OCI-LY7 (cell line): ENCODE data around the gene PHYKPL. TPM values are rescaled to one million over a fixed set of nuclear protein-coding genes. Genes with fewer than 3 reads are reported as not detected.
"Not testable (repeated sequence)": the region's sequence is repeated elsewhere in the genome, so short reads cannot be mapped to it uniquely, and the experiment has no call there.

Experiments
- BruUV-seq: library from RNA; stranded (reverse); fragments of 400-500 nt; replicated peaks from 2 replicates; lab custom pipeline; 2021; lab: Mats Ljungman, UMichigan
- CTCF ChIA-PET: fragments of 300-600 bp; sonication (Branson Sonifier 250); formaldehyde crosslinking; loops from one replicate; lab custom pipeline; 2022; ENCODE audit warnings: antibody characterized with exemption; ENCODE audit not compliant: unreplicated experiment; lab: Charles Lee
- POLR2A ChIA-PET: fragments of 300-600 bp; sonication (Branson Sonifier 250); formaldehyde crosslinking; loops from one replicate; lab custom pipeline; 2022; ENCODE audit warnings: antibody characterized with exemption; lab: Charles Lee
- DNase-seq: peaks from one replicate; pipeline ENCODE4 v3.0.0-alpha.2; 2015; ENCODE audit warnings: low spot score
- H2AFZ ChIP-seq: fragments of 200-600 bp; sonication (generic), shearing (Covaris generic); 2 replicates; pipeline ENCODE4 v1.6.1; 2014; ENCODE audit warnings: mild to moderate bottlenecking, antibody characterized with exemption, low read length, moderate library complexity
- H3K27ac ChIP-seq: fragments of 200-600 bp; sonication (generic); 2 replicates; pipeline ENCODE4 v1.5.1; 2014; ENCODE audit warnings: mixed run types, low read depth, mild to moderate bottlenecking, moderate library complexity, low read length, inconsistent platforms; ENCODE audit not compliant: poor library complexity, severe bottlenecking
- H3K36me3 ChIP-seq: fragments of 200-600 bp; sonication (generic); 2 replicates; pipeline ENCODE4 v1.6.1; 2014; ENCODE audit warnings: mild to moderate bottlenecking, antibody characterized with exemption, low read length, moderate library complexity, mixed read lengths; ENCODE audit not compliant: insufficient read depth
- H3K4me1 ChIP-seq: fragments of 200-600 bp; sonication (generic); 2 replicates; pipeline ENCODE4 v1.5.1; 2014; ENCODE audit warnings: mild to moderate bottlenecking, low read length; ENCODE audit not compliant: insufficient read depth, poor library complexity, severe bottlenecking
- H3K4me2 ChIP-seq: fragments of 200-600 bp; sonication (generic); 2 replicates; pipeline ENCODE4 v1.6.1; 2014; ENCODE audit warnings: mild to moderate bottlenecking, low read length
- H3K4me3 ChIP-seq: fragments of 200-600 bp; sonication (generic); 2 replicates; pipeline ENCODE4 v1.5.1; 2014; ENCODE audit warnings: mild to moderate bottlenecking, low read depth, low read length; ENCODE audit not compliant: poor library complexity, severe bottlenecking
- H3K79me2 ChIP-seq: fragments of 200-600 bp; sonication (generic); 2 replicates; pipeline ENCODE4 v1.6.1; 2016; ENCODE audit warnings: low read depth, mild to moderate bottlenecking, low read length, moderate library complexity, mixed read lengths; ENCODE audit not compliant: insufficient read depth
- H3K9me2 ChIP-seq: fragments of 200-600 bp; sonication (generic); 2 replicates; pipeline ENCODE4 v1.6.1; 2016; ENCODE audit warnings: mild to moderate bottlenecking, low read length, mixed read lengths; ENCODE audit not compliant: insufficient read depth
- H3K9me3 ChIP-seq: fragments of 200-600 bp; sonication (generic); 2 replicates; pipeline ENCODE4 v1.6.1; 2014; ENCODE audit warnings: mild to moderate bottlenecking, mixed run types, low read length, mixed read lengths
- H4K20me1 ChIP-seq: fragments of 200-600 bp; sonication (generic); 2 replicates; pipeline ENCODE4 v1.6.1; 2014; ENCODE audit warnings: mild to moderate bottlenecking, antibody characterized with exemption, low read length, moderate library complexity, mixed read lengths; ENCODE audit not compliant: insufficient read depth
- EZH2phosphoT487 ChIP-seq: fragments of 200-600 bp; sonication (generic); IDR thresholded peaks from 2 replicates; pipeline ENCODE4 v1.6.1; 2018; ENCODE audit warnings: low read depth, borderline replicate concordance, mild to moderate bottlenecking, mixed run types, antibody characterized with exemption, low read length, moderate library complexity, mixed read lengths
- intact Hi-C: fragments of 100-400 bp; cut with micrococcal nuclease; formaldehyde crosslinking; loops from one replicate; pipeline ENCODE4 v1.10.0; 2022; ENCODE audit not compliant: unreplicated experiment
- total RNA-seq, 2 experiments: library from RNA; depleted of rRNA in 1 of 2; stranded (reverse); fragments of >200 nt in 1 of 2; shearing (Covaris generic) in 1 of 2; gene quantifications; 2 replicates each; pipeline ENCODE4 v1.2.3, GENCODE V29; 2014 to 2022
- TF ChIP-seq, protein P1 (sequence below): fragments of 200-600 bp; sonication (generic); conservative IDR thresholded peaks from 2 replicates; pipeline ENCODE4 v1.5.1; 2014; ENCODE audit warnings: mild to moderate bottlenecking, antibody characterized with exemption, low read length, moderate library complexity, mixed read lengths

PHYKPL gene
- total RNA-seq, 2 experiments from 2014 or later: 86.3 to 146 TPM

GRCh38 chr5:178259623-178260536 lies 27.3 kb upstream of the PHYKPL start:
- H3K36me3 ChIP-seq: no peaks in the 10 kb centered on the region
- H2AFZ ChIP-seq: no peak overlapping the region
- H3K9me3 ChIP-seq: no peaks in the 10 kb centered on the region
- no peaks in the 10 kb centered on the region for H3K79me2 ChIP-seq
- no peak for DNase-seq
- intact Hi-C loops: no loop called here
- no peak overlapping the region for H3K4me3 ChIP-seq
- peaks cover 5% of the 10 kb centered on the region for H3K4me1 ChIP-seq
- TF ChIP-seq EZH2phosphoT487: no peak
- TF ChIP-seq, protein P1, sequence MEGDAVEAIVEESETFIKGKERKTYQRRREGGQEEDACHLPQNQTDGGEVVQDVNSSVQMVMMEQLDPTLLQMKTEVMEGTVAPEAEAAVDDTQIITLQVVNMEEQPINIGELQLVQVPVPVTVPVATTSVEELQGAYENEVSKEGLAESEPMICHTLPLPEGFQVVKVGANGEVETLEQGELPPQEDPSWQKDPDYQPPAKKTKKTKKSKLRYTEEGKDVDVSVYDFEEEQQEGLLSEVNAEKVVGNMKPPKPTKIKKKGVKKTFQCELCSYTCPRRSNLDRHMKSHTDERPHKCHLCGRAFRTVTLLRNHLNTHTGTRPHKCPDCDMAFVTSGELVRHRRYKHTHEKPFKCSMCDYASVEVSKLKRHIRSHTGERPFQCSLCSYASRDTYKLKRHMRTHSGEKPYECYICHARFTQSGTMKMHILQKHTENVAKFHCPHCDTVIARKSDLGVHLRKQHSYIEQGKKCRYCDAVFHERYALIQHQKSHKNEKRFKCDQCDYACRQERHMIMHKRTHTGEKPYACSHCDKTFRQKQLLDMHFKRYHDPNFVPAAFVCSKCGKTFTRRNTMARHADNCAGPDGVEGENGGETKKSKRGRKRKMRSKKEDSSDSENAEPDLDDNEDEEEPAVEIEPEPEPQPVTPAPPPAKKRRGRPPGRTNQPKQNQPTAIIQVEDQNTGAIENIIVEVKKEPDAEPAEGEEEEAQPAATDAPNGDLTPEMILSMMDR: no peak
- BruUV-seq: no TSS peak
- no peak overlapping the region for H3K27ac ChIP-seq
- H3K9me2 ChIP-seq: no peaks in the 10 kb centered on the region
- no peak overlapping the region for H3K4me2 ChIP-seq
- CTCF ChIA-PET: no interaction called here
- POLR2A ChIA-PET: interaction anchor here (1.1 to 1.3 kb wide), 2 partner anchors 8 to 10 kb away, joined by 3 to 4 read pairs; no protein-coding TSS in a partner anchor
- H4K20me1 ChIP-seq: no peaks in the 10 kb centered on the region

DNA sequence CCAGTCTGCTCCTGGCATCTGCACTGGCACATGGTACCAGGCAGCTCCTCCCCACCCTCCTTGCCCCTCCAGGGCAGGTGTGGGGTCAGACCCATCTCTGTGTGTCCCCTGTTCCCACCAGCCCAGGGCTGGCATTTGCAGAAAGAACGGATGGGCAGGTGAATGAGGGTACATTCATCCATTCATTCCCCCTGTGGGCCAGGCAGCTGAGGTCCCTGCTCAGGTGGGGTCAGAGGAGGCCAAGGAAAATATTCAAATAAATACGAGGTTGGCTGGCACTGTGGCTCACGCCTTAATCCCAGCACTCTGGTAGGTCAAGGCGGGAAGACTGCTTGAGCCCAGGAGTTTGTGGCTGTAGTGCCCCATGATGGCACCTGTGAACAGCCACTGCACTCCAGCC lies 25.0 kb upstream of the PHYKPL start:
- Histone ChIP-seq H3K79me2 (no peaks in the 10 kb centered on the region), H4K20me1 (no peaks in the 10 kb centered on the region), H3K9me3 (no peaks in the 10 kb centered on the region), H2AFZ (no peak overlapping the region), H3K4me2 (no peak overlapping the region), H3K4me3 (no peak overlapping the region), H3K4me1 (peaks cover 6% of the 10 kb centered on the region), H3K9me2 (no peaks in the 10 kb centered on the region), H3K36me3 (no peaks in the 10 kb centered on the region), H3K27ac (no peak overlapping the region)
- POLR2A ChIA-PET: no interaction called here
- CTCF ChIA-PET: interaction anchor here (0.6 kb wide), 1 partner anchor 1691 kb away, joined by 4 read pairs; no protein-coding TSS in a partner anchor
- no peak for TF ChIP-seq EZH2phosphoT487
- TF ChIP-seq, protein P1: no peak
- no peak for DNase-seq
- no TSS peak for BruUV-seq
- intact Hi-C loops: no loop called here

DNA sequence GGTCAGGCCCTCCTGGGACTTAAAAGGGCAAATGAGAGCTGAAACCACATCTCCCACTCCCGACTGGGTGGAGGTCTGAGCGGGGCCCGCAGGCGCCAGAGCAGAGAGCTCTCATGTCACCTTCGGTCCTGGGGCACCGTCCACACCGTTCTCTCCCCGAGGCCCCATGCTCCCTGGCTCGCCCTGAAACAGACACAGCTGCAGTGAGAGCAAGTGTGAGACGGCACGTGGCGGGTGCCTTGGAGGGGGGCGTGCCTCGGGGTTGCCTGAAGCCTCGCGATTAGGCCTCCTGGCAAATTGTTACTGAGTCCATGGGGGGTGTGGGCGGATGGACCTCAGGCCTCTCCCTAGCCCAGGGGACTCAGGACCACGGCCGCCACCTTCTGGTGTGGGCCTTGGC lies 24.1 kb upstream of the PHYKPL start:
- Histone ChIP-seq H3K9me2 (no peaks in the 10 kb centered on the region), H3K4me1 (peaks cover 13% of the 10 kb centered on the region), H3K36me3 (no peaks in the 10 kb centered on the region), H4K20me1 (no peaks in the 10 kb centered on the region), H3K4me3 (no peak overlapping the region), H3K9me3 (no peaks in the 10 kb centered on the region), H3K27ac (no peak overlapping the region), H3K4me2 (no peak overlapping the region), H2AFZ (no peak overlapping the region), H3K79me2 (no peaks in the 10 kb centered on the region)
- intact Hi-C loops: no loop called here
- TF ChIP-seq, protein P1: no peak
- TF ChIP-seq EZH2phosphoT487: no peak
- no TSS peak for BruUV-seq
- ChIA-PET CTCF (no interaction called here), POLR2A (interaction anchor here (0.6 kb wide), 1 partner anchor 1326 kb away, joined by 3 read pairs; no protein-coding TSS in a partner anchor)
- DNase-seq: no peak

DNA sequence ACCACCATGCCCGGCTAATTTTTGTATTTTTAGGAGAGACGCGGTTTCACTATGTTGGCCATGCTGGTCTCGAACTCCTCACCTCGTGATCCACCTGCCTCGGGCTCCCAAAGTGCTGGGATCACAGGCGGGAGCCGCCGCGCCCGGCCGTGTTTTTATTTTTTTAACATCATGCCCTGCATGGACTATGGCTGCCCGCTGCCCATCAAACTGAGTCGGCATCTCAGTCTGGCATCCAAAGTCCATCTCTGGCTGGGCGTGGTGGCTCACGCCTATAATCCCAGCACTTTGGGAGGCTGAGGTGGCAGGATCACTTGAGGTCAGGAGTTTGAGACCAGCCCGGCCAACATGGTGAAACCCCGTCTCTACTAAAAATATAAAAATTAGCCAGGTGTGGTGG lies 21.0 kb upstream of the PHYKPL start:
- not testable (repeated sequence) for H3K27ac ChIP-seq, BruUV-seq

More for the DNA sequence above, 21.0 kb upstream of the PHYKPL start:
- POLR2A ChIA-PET, H3K36me3 ChIP-seq, H3K4me2 ChIP-seq, CTCF ChIA-PET, H2AFZ ChIP-seq, H3K4me3 ChIP-seq, H3K9me2 ChIP-seq, H3K79me2 ChIP-seq, H3K9me3 ChIP-seq, H4K20me1 ChIP-seq, intact Hi-C loops, DNase-seq: not testable (repeated sequence)
- peaks cover 29% of the 10 kb centered on the region for H3K4me1 ChIP-seq
